Adipose tissue (tissue), 3 donors: ENCODE results near the gene TMEM250. TPM values are rescaled to one million over a fixed set of nuclear protein-coding genes. Genes with fewer than 3 reads are reported as not detected.

Experiments used
- H3K27ac ChIP-seq: one replicate; pipeline ENCODE4 v1.5.1; 2013; ENCODE audit warnings: low read depth, low read length
- WGBS, 3 donors: extraction: QIAGEN DNeasy Blood & Tissue Kit; methylation state at CpG; one replicate each; pipeline ENCODE4 v1.1.7; 2013; 5-methylcytosine and 5-hydroxymethylcytosine counted together
- polyA plus RNA-seq, 3 donors: library from polyadenylated mRNA; stranded (reverse); fragments of 200-250 nt; gene quantifications; one replicate each; pipeline ENCODE4 v1.2.3, GENCODE V29; 2013
- donor health status: healthy with polysubstance abuse.
- donor health status: Bipolar disorder and iron deficiency.
- donor health status: healthy.

The TMEM250 gene
- polyA plus RNA-seq, 3 donors: 14.9 to 25.9 (median 20.4) TPM

DNA sequence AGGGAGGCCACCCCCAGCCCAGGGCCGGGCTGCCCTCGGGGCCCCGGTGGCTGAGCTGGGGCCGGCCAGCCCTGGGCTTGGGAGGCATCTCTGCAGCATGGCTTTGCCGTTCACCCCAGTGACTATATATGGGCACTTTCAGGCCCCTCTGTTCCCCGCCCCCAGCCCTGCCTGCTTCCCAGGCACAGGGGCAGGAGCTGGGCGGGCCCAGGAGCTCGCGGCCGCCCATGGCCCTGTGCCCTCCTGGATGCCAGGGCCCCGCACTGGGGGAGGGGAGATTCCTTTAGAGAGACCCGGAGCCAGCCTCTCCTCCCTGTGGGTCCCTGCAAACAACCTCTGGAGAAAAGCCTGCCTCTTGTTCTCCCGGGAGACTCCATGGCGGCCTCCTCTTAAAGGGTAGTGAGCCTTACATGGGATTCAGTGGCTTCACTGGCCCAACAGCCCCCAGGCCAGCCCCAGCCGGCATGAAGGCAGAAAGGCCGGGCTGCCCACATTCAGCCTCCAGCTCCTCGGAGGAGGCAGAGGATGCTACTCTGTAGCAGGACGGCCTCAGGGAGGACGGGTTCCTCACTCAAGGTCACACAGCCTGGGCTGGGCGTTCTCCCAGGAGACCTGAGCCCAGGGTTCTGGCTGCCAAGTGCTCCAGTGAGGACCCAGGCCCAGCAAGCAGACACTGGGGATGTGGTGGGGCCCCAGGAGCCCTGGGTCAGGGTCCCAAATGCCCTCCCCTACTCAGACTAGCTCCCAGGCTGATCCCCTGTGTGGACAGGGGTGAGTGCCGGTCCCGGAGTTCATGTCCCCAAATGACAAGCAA lies 27.7 kb downstream of the TMEM250 start:
- 69 to 76% (median 75%) methylated on average over 22 of the region's 22 CpGs for WGBS, 3 donors
- no peak overlapping the region for H3K27ac ChIP-seq

DNA sequence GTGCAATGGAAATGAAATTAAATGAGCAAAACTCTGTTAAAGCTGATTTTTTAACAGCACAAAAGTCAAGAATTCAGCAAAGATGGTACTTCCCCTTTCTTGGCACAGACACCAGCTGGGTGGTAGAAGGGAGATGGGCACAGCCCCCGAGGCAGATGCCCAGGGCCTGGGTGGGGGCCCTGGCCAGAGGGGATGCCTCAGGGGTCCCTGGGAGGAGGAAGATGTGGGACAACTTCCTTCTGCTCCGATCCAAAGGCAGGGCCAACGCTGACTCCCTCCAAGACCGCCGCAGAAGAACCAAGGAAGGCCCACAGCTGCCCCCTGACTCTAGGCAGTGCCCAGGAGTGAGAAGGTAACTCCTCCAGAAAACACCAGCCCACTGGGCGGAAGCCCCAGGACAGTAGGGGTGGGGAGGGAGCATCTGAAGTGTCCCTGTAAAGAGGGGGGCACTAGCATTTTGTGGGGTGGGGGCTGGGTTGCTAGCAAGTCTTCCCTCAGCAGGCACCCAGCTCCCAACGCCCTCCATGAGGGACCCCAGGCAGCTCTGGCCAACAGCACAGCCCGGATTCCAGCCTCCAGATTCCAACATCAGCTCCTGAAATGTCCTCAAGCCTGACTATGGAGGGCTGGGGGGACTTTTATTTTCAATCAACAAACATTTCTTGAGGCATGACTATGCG lies 28.5 kb downstream of the TMEM250 start:
- H3K27ac ChIP-seq: no peak overlapping the region
- WGBS, 3 donors: 61 to 88% (median 69%) methylated on average over 8 to 9 of the region's 9 CpGs

DNA sequence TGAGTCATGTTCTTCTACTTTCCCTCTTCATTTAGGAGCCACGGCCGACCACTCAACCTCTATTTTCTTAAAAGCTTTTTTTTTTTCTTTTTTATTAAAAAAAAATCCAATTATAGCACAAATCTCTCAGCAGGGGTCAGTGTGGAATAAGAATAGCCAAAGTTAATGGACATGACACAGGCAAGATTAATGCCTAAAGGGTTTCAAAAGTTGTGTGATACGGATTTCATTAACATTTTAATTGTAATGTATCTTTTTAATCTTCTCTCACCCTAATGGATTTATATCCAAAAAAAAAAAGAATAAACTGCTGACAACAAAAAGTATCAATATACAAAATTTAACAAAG lies 29.0 kb downstream of the TMEM250 start:
- WGBS, 3 donors: 12 to 29% (median 15%) methylated on average over 3 of the region's 3 CpGs
- no peak overlapping the region for H3K27ac ChIP-seq

DNA sequence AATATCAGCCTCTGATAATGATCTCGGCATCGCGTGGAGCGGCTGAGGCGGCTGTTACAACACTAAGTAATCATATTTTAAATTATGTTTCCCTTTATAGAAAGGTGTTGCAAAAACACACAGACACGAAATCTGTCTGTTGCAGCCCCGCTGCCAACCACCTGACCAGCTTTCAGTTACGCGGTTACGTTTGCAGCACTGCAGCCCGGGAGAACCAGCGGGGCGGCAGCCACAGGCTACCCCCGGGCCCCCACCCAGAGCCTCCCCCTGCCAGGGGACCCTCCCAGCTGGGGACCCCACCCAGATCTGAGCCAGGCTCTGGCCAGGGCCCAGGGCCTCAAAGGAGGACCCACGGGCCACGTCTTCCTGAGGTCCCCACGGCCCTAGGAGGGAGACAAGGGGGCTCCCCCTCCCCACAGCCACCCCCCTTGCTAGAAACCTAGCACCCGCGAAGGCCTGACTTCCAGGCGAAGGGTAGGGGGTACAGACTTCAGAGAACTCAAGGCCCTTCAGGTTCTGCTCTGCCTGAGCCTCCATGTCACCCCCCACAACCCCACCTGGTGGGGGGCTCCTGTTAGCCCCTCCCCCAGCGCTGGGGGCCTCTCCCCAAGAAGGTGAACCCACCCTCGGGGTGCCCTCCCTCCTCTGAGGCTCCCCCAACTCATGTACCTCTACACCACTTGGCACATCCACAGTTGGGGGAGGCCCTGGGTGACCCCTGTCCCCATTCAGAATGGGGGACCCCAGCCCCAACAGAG lies 29.6 kb downstream of the TMEM250 start:
- 42 to 62% (median 48%) methylated on average over 20 to 22 of the region's 22 CpGs for WGBS, 3 donors
- no peak overlapping the region for H3K27ac ChIP-seq

DNA sequence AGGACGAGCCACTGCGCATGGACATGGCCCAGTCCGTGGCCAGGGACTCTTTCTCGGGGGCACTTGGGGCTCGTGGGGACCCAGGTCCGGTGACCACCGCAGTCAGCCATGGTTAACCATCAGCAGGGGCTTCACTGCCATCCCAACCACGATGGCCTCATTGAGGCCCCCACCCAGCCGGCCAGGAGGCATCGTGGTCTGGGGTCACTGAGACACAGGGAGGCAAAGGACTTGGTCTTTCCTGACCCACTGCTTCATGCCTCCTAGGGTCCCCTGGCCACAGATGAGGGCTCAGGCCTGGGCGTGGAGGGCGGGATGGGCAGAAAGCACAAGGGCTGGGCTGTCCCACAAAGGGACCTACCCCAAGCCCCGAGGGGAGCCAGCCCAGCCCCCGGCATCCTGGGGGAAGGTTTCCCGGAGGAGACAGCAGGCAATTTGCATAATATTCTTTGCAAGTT lies 30.2 kb downstream of the TMEM250 start:
- 64 to 83% (median 66%) methylated on average over 15 of the region's 15 CpGs for WGBS, 3 donors
- no peak overlapping the region for H3K27ac ChIP-seq

DNA sequence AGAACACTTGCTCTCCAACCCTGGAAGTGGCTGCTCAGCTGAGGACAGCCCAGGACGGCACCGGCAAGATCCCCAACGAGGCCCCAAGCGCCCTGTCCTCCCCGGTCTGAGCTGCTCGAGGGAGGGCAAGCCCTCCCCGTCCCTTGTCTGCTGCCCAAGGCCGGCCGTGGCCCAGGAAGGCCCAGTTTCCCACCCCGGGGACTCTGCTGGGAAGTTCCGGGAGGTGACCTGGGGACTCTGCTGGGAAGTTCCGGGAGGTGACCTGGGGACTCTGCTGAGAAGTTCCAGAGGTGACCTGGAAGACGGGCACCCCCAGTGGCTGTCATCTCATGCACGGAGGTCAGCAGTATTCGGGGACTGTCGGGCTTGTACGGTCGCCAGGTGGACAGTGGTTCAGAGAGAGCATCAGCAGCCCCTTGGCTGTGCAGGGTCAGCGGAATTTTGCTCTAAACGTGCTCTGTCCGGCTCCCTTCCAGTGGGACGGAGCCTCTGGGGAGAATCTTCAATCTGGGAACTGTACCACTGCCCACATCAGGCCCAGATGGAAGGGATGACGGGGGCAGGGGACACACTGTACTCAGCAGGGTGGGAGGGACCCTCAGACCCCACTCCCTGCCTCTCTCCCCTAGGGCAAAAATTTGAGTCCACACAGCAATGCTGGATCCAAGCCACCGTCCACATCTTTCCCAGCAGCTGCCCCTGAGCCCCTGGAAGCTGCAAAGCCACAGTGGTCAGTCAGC lies 30.8 kb downstream of the TMEM250 start:
- WGBS, 3 donors: 57 to 80% (median 70%) methylated on average over 24 of the region's 24 CpGs

DNA sequence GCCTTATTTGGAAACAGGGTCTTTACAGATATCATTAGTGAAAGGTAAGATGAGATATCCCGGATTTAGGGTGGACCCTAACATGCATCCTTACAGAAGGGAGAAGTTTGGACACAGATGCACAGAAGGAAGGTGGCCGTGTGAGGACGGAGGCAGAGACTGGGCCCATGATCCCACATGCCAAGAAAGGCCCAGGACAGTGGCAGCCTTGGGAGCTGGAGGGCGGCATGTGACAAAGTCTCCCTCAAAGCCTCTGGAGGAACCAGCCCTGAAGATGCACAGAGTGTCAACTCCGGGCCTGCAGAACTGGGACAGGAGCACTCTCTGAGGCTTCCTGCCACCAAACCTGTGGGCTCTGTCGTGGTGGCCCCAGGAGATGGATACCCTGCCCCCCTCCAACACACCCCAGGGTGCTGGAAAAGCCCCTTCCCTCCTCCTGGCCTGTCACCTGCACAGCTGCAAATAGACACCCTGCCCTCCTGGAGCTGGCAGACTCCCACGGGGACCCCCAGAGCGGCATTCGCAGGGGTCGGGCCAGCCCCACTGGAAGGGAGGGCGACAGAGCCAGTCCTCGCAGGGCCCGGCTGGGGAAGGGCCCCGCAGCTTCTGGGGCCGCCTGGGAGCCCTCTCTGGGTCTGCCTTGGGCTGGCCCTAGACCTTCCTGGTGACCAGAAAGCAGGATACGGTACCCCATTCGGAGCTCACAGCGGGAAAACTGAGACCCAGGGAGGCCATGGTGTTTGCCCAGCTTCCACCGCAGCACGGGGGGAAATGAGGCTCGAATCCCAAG lies 31.5 kb downstream of the TMEM250 start:
- H3K27ac ChIP-seq: no peak overlapping the region
- 84 to 91% (median 85%) methylated on average over 19 to 21 of the region's 21 CpGs for WGBS, 3 donors

More for the DNA sequence above, 30.8 kb downstream of the TMEM250 start:
- H3K27ac ChIP-seq: no peak overlapping the region

DNA sequence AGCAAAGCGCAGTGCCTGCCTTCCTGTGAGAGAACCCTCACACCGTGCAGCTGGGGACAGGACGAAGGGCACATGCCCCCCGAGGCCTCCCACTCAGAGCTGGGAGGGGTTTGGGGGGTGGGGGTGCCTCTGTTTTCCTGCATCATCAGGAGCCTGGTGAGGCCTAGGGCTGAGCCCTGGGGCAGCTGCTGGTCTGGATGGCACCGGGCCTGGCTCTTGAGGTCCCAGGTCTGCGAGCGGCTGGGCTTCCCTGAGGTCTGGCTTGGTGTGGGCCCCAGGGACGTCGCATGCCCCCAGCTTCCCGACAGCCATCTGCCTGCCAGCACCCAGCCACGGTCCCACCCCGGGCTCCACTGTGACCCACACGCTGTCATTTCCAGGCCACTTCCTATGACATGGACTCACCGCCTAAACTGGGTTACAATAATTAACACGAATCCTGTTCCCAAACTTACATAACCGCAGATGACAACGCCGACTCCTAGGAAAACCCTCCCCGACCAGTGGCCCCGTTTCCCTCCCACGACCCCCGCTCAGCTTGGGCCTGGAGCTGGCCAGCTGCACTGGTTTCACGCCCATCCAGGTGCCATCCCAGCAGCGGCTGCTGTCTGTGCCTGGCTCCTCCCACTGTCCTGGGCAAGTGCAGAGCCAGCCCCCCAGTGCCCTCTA lies 32.3 kb downstream of the TMEM250 start:
- whole genome bisulfite sequencing, 3 donors: 58 to 80% (median 60%) methylated on average over 24 of the region's 24 CpGs
- H3K27ac ChIP-seq: no peak overlapping the region

DNA sequence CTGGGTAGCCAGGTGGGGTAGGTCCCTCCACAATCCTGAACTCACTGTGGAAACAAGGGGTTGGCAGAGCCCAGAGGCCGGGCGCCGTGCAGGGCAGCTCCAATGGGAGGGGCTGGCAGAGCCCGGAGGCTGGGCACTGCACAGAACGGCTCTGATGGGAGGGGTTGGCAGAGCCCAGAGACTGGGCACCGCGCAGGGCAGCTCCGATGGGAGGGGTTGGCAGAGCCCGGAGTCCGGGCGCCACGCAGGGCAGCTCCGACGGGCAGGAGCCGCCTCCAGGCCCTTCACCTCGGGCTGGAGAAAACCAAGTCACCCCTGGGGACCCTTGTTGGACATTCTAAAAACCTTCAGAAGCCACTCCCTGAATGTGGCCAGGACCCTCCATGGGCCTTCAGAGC lies 32.9 kb downstream of the TMEM250 start:
- 34 to 72% (median 56%) methylated on average over 16 of the region's 16 CpGs for WGBS, 3 donors

DNA sequence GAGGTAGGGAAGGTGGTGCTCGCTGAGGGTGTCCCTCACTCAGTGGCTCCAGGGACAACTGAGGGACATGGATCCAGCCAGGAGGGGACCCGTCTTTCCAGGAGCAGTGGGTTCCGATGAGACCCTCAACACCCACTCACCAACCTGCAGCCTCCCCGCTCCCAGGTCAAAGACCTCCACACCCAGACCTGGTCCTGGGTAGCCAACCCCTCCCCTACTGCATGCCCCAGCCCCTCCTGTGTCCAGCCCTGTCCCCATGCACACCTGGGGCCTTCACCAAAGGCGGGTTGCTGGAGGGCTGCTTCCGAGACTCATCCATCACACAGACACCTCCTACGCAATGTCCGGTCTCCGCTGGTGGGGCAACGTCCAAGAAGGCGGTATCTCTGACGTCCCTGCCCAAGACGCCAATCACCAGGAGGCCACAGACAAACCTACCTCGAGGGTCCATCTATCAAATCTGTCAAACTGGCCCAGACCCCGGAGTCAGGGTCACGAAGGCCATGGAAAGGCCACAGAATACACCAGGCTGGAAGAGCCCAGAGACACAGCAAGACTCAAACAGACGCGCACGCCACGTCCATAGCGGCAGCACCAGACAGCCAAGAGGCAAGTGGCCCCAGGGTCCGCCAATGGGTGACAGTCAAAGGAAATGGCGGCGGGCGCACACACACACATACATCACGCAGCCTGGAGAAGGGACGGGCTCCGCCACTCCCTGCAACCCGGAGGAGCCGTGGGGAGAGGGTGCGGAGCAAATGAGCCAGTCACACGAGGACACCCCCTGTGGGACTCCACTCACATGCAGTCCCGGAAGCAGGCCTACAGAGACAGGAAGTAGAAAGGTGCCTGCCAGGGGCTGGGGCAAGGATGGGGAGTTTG lies 34.4 kb downstream of the TMEM250 start:
- H3K27ac ChIP-seq: no peak overlapping the region
- whole genome bisulfite sequencing, 3 donors: 80 to 84% (median 83%) methylated on average over 32 to 33 of the region's 33 CpGs

More for the DNA sequence above, 32.9 kb downstream of the TMEM250 start:
- H3K27ac ChIP-seq: no peak overlapping the region

DNA sequence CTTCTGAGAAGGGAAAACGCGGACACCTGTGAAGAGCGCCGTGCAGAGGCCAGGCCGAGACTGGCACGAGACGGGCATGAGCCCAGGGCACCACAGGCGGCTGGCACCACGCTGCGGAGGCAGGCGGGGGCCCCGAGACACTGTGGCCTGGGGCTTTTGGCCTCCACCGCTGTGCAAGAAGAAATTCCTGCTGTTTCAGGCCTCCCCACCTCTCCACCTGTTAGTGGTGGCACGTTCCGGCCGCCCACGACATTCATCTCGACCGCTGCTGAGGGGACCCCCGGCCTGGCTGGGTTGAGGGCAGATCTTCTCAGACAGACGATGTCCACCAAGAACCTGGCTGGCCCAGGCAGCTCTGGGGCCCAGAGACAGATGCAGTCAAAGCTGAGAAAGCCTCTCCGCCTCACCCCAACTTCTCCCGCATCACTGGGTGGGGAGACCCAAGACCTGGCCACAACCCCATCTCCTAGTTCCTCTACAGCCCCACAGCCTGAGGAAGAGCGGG lies 35.1 kb downstream of the TMEM250 start:
- 88 to 94% (median 92%) methylated on average over 24 of the region's 24 CpGs for WGBS, 3 donors
- H3K27ac ChIP-seq: no peak overlapping the region

DNA sequence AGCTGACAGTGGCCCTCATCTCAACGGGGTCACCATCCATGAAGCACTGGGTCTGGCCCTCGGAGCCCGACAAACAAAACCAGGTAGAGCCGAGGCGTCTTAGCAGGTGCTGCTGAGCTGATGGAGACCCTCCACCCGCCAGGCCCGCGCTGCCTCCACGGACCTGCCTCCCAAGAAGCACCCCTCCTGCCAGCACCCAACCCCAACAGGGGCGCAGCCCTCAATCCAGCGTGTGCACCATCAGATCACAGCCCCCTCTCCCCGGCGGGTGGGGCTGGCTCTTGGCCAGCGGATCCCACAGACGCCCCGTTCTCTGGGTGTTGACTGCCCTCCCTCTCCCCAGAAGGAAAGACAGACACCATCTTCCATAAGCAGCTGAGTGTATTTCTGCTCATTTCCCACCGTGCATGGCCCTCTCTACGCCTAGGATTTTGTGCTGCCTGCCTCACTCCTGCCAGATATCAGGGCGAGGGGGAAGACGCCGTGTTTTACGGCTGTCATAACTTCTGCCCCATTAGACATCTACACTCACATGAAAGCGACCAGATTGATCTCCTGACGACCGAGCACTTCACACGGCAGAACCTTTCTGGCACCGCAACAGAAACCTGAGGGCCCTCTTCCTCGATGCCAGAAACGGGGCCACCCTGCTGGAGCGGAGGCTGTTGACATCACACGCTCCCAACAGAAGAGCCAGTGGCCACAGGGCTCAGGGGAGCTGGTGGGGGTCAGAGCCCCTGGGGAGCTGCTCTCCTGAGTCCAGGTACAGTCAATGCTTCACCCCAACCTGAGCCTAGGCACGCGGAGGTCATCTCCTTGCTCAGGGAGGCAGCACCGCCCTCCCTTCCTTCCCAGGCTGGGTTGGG lies 35.9 kb downstream of the TMEM250 start:
- no peak overlapping the region for H3K27ac ChIP-seq
- 83 to 86% (median 84%) methylated on average over 33 to 34 of the region's 34 CpGs for WGBS, 3 donors

DNA sequence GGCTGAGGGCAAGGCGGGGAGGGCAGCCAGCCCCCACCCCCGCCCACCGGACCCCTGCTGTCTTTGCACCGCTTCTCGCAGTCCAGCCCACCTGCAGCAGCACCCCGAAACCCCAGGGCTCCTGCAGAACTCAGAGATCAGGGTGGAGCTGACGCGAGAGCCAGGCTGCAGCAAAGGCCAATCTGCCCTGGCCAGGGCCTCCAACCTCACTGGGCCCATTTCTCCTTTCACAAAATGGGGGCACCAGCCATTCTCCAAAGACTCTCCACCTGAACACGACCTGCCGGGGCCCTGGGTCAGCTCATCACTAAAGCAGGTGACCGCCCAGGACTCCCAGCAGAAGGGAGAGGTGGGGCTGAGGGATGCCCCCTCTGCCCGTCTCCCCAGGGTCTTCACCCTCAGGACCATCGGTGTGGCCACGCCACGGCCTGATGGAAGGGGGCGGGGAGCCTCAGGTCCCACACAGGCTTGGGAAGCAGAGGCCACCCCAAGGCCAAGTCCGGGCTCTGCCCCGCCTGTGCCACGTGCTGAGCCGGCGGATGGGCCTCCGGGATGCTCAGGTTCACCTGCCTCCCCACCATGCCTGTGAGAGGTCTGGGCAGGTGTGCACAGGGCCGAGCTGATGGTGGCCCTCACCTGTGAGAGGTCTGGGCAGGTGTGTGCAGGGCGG lies 36.7 kb downstream of the TMEM250 start:
- no peak overlapping the region for H3K27ac ChIP-seq

DNA sequence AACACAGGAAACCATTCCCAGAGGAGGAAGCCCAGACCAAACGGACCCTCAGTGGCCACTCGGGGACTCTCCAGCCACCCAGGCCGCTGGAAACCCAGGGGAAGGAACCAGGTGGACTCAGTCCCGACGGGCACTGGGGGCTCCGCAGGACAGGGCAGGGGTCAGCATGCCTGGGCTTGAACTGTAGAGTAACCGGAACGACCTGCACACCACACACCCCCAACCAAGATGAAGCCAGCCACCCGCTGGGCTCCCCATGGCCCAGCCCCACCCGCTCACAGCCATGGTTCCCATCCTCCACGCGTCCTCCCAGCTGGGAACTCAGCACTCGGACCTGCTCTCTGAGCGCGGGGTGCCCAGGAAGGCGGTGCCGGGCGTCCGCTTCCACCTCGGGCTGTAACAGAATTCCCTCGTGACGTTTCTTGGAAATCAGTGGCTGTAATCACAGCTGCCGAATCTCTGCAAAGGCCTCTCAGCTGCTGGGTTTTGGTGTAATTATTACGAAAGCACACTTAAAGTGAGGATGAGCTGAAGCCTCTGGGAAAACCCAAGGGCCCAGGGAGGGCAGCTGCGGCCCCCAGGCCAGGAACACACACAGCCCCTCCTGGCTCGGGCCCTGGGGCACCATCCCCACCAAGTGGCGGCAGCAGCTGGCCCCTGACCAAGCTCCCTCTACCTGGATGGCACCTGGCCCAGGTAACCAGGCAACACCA lies 37.4 kb downstream of the TMEM250 start:
- 63 to 72% (median 64%) methylated on average over 27 of the region's 27 CpGs for WGBS, 3 donors
- H3K27ac ChIP-seq: no peak overlapping the region

More for the DNA sequence above, 36.7 kb downstream of the TMEM250 start:
- 78 to 91% (median 90%) methylated on average over 21 to 24 of the region's 24 CpGs for WGBS, 3 donors
